K562 (cell line): ENCODE data around the gene LRRC25. TPM values are rescaled to one million over a fixed set of nuclear protein-coding genes. Genes with fewer than 3 reads are reported as not detected.

Experiments used
- AFF1 ChIP-seq, 2 experiments: fragments of 450-650 bp; IDR thresholded peaks; 2 replicates each; pipeline ENCODE4 v1.6.1; 2018; ENCODE audit warnings: mild to moderate bottlenecking in 2 of 2, low read depth in 1 of 2; ENCODE audit not compliant: partially characterized antibody in 2 of 2
- CBX1 ChIP-seq: sonication (generic); IDR thresholded peaks from 2 replicates; pipeline ENCODE4 v1.6.1; 2016; ENCODE audit warnings: antibody characterized with exemption, low read depth, mild to moderate bottlenecking
- CEBPG ChIP-seq, 3 experiments: fragments of 200-800 bp in 1 of 3; sonication (Bioruptor generic) in 1 of 3; sonication (generic) in 1 of 3; formaldehyde crosslinking in 1 of 3; IDR thresholded peaks in 2 of 3; conservative IDR thresholded peaks in 1 of 3; 2 replicates each; pipeline versions ENCODE4 v1.6.1 to v1.8.0; 2016 to 2022; ENCODE audit warnings: missing compliant biosample characterization in 2 of 3, missing genetic modification characterization in 2 of 3, mild to moderate bottlenecking in 1 of 3, missing genetic modification reagents in 1 of 3
- DPF2 ChIP-seq: fragments of 450-650 bp; IDR thresholded peaks from 2 replicates; pipeline ENCODE4 v1.6.1; 2016
- ELF1 ChIP-seq: fragments of 200-800 bp; sonication (Bioruptor generic); IDR thresholded peaks from 2 replicates; pipeline ENCODE4 v1.6.1; 2016; ENCODE audit warnings: missing genetic modification characterization, missing compliant biosample characterization
- HOXB6 ChIP-seq: fragments of 250-450 bp; sonication (Bioruptor Pico); IDR thresholded peaks from 2 replicates; pipeline ENCODE4 v1.5.1; 2022; ENCODE audit warnings: mild to moderate bottlenecking, borderline replicate concordance
- KDM4B ChIP-seq, 2 experiments: fragments of 450-650 bp in 1 of 2; sonication (generic) in 1 of 2; IDR thresholded peaks; 2 replicates each; pipeline ENCODE4 v1.6.1; 2016 to 2017; ENCODE audit warnings: borderline replicate concordance in 2 of 2, antibody characterized with exemption in 1 of 2, low read depth in 1 of 2, mild to moderate bottlenecking in 1 of 2
- KDM5B ChIP-seq: fragments of 200-600 bp; sonication (generic); IDR thresholded peaks from 2 replicates; pipeline ENCODE4 v1.6.1; 2012; ENCODE audit warnings: low read depth, mild to moderate bottlenecking, moderate library complexity, low read length, control low read depth, inconsistent platforms; ENCODE audit not compliant: insufficient replicate concordance
- MYNN ChIP-seq, 2 experiments: sonication (generic); formaldehyde crosslinking in 1 of 2; IDR thresholded peaks; 2 replicates each; pipeline versions ENCODE4 v1.5.0 to v1.6.1; 2016 to 2020; ENCODE audit warnings: antibody characterized with exemption in 1 of 2, missing genetic modification reagents in 1 of 2
- PHB ChIP-seq: fragments of 250-450 bp; sonication (Bioruptor Pico); IDR thresholded peaks from 2 replicates; pipeline ENCODE4 v1.5.0; 2021
- RB1 ChIP-seq: fragments of 450-650 bp; IDR thresholded peaks from 2 replicates; pipeline ENCODE4 v1.6.1; 2017; ENCODE audit warnings: low read depth, mild to moderate bottlenecking
- RFX5 ChIP-seq: IDR thresholded peaks from 2 replicates; pipeline ENCODE4 v1.6.1; 2011; ENCODE audit warnings: low read depth, mild to moderate bottlenecking, improper control_type of control experiment, low read length
- RUNX1 ChIP-seq: sonication (generic); IDR thresholded peaks from 2 replicates; pipeline ENCODE4 v1.6.1; 2016; ENCODE audit warnings: antibody characterized with exemption, low read depth
- SIX5 ChIP-seq, 2 experiments: IDR thresholded peaks; 2 replicates each; pipeline ENCODE4 v1.6.1; 2011; ENCODE audit warnings: low read length in 2 of 2, borderline replicate concordance in 1 of 2, low read depth in 1 of 2, mild to moderate bottlenecking in 1 of 2, moderate library complexity in 1 of 2; ENCODE audit not compliant: insufficient read depth in 1 of 2
- SMAD1 ChIP-seq: fragments of 150-350 bp; IDR thresholded peaks from 2 replicates; pipeline ENCODE4 v1.6.1; 2014; ENCODE audit warnings: low read length, low read depth; ENCODE audit not compliant: partially characterized antibody
- STAT5B ChIP-seq: fragments of 250-450 bp; sonication (Bioruptor Pico); IDR thresholded peaks from 2 replicates; pipeline ENCODE4 v1.8.0; 2021; ENCODE audit warnings: mild to moderate bottlenecking, inconsistent platforms
- TAL1 ChIP-seq: fragments of 450-650 bp; IDR thresholded peaks from 2 replicates; pipeline ENCODE4 v1.6.1; 2016; ENCODE audit warnings: mild to moderate bottlenecking
- TFAP4 ChIP-seq: sonication (generic); formaldehyde crosslinking; IDR thresholded peaks from 2 replicates; pipeline ENCODE4 v1.8.0; 2022; ENCODE audit warnings: missing genetic modification reagents, mild to moderate bottlenecking, moderate library complexity, borderline replicate concordance
- ZNF408 ChIP-seq: fragments of 250-450 bp; sonication (Bioruptor Pico); IDR thresholded peaks from 2 replicates; pipeline ENCODE4 v1.4.0; 2020; ENCODE audit warnings: low read depth, mild to moderate bottlenecking, moderate library complexity
- polyA plus RNA-seq, 8 experiments: library from polyadenylated mRNA; depleted of rRNA in 4 of 8; stranded (reverse) in 5 of 8; unstranded in 3 of 8; fragments of >200 nt; fragmentation: Nextera tagmentation in 2 of 8; fragmentation: Illumina TruSeq in 1 of 8; extraction: Ambion mirVana in 2 of 8; extraction: Trizol in 1 of 8; gene quantifications; 2 replicates each; pipeline versions ENCODE4 v1.2.1 to v1.2.3, GENCODE V29; 2011 to 2014; ENCODE audit warnings: inconsistent platforms in 1 of 8, missing spikeins in 1 of 8
- total RNA-seq, 7 experiments: library from RNA; depleted of rRNA in 6 of 7; stranded (reverse); fragments of >200 nt in 6 of 7; fragmentation: Illumina TruSeq in 2 of 7; extraction: Trizol in 2 of 7; gene quantifications; 2 replicates each; pipeline versions ENCODE4 v1.2.1 to v1.2.3, GENCODE V29; 2011 to 2021; ENCODE audit warnings: low replicate concordance in 1 of 7
- TF ChIP-seq, protein P1 (sequence below): sonication (generic); formaldehyde crosslinking; IDR thresholded peaks from 2 replicates; pipeline ENCODE4 v1.9.0; 2022; ENCODE audit warnings: mild to moderate bottlenecking, missing genetic modification reagents
- TF ChIP-seq, protein P2 (sequence below): fragments of 450-650 bp; formaldehyde crosslinking; IDR thresholded peaks from 2 replicates; pipeline ENCODE4 v1.4.0; 2020; ENCODE audit warnings: mild to moderate bottlenecking, moderate library complexity

LRRC25 gene
- total and polyA plus RNA-seq, 9 of the 15 experiments (the other 6 are each of a cell fraction or from before 2014, with no cell fraction given): 0.07 to 0.36 (median 0.10) TPM; not detected in 3

- TF ChIP-seq KDM4B (IDR thresholded peaks at IDR 0.05; ENCODE audit: borderline replicate concordance in 2 of 2, low read depth in 1 of 2) (no peak), AFF1 (IDR thresholded peaks at IDR 0.05; ENCODE audit: low read depth in 1 of 2, partially characterized antibody in 2 of 2) (no peak), SIX5 (IDR thresholded peaks at IDR 0.05; ENCODE audit: borderline replicate concordance in 1 of 2, insufficient read depth in 1 of 2, low read depth in 1 of 2, low read length in 2 of 2) (no peak), CEBPG (CRISPR knock-in tag; IDR thresholded peaks at IDR 0.05) (no peak), CEBPG (tag; conservative IDR thresholded peaks at IDR 0.05 in 1 of 2, IDR thresholded peaks at IDR 0.05 in 1 of 2) (no peak), DPF2 (no peak), SMAD1 (no peak), RB1 (no peak), KDM5B (no peak), ZNF408 (CRISPR knock-in tag) (no peak), MYNN (IDR thresholded peaks at IDR 0.05) (no peak), MYNN (CRISPR knock-in tag; IDR thresholded peaks at IDR 0.05) (no peak), PHB (no peak), CBX1 (0 out of 2 replicates have a peak, but pooled peaks have one; percentile 42), ELF1 (tag) (no peak), TAL1 (no peak), TFAP4 (CRISPR knock-in tag) (peak; percentile 26; the same call in 1 of the 2 replicates), RFX5 (no peak), RUNX1 (no peak), HOXB6 (CRISPR knock-in tag) (no peak), STAT5B (CRISPR knock-in tag) (no peak)
- TF ChIP-seq, protein P1, sequence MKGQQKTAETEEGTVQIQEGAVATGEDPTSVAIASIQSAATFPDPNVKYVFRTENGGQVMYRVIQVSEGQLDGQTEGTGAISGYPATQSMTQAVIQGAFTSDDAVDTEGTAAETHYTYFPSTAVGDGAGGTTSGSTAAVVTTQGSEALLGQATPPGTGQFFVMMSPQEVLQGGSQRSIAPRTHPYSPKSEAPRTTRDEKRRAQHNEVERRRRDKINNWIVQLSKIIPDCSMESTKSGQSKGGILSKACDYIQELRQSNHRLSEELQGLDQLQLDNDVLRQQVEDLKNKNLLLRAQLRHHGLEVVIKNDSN (CRISPR knock-in tag): no peak
- TF ChIP-seq, protein P2, sequence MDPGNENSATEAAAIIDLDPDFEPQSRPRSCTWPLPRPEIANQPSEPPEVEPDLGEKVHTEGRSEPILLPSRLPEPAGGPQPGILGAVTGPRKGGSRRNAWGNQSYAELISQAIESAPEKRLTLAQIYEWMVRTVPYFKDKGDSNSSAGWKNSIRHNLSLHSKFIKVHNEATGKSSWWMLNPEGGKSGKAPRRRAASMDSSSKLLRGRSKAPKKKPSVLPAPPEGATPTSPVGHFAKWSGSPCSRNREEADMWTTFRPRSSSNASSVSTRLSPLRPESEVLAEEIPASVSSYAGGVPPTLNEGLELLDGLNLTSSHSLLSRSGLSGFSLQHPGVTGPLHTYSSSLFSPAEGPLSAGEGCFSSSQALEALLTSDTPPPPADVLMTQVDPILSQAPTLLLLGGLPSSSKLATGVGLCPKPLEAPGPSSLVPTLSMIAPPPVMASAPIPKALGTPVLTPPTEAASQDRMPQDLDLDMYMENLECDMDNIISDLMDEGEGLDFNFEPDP: no peak
Observed at GRCh38 chr19:18391509-18392075, 5.8 kb downstream of the LRRC25 start (continued).
